OCI-LY3 (cell line): ENCODE data around the gene TP53AIP1.

Experiments
- EZH2phosphoT487 ChIP-seq: fragments of 200-600 bp; shearing (Covaris generic); IDR thresholded peaks from 2 replicates; pipeline ENCODE4 v1.6.1; 2018; ENCODE audit warnings: antibody characterized with exemption, mixed run types, low read depth
- TF ChIP-seq, protein P1 (sequence below): fragments of 200-600, 300-600 bp; sonication (generic); IDR thresholded peaks from 2 replicates; pipeline ENCODE4 v1.5.1; 2014; ENCODE audit warnings: antibody characterized with exemption, low read length, low read depth

DNA sequence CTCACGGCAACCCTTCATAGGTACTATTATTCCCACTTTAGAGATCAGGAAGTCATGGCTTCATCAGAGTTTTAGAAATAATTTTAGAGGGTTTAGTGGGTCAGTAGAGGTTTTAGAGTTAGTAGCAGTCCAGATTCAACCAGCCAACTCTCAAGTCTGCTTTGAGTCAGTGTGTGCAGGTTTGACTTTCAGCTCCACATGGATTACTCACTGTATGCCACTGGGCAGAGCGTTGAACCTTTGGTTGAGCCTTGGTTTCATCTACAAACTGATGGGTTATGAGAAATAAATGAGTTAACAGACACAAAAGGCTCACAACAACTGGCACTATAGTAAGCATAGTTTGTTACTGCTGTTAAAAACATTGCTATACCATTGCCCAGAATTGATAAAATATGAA is 19.0 kb upstream of the TP53AIP1 start:
- TF ChIP-seq, protein P1, sequence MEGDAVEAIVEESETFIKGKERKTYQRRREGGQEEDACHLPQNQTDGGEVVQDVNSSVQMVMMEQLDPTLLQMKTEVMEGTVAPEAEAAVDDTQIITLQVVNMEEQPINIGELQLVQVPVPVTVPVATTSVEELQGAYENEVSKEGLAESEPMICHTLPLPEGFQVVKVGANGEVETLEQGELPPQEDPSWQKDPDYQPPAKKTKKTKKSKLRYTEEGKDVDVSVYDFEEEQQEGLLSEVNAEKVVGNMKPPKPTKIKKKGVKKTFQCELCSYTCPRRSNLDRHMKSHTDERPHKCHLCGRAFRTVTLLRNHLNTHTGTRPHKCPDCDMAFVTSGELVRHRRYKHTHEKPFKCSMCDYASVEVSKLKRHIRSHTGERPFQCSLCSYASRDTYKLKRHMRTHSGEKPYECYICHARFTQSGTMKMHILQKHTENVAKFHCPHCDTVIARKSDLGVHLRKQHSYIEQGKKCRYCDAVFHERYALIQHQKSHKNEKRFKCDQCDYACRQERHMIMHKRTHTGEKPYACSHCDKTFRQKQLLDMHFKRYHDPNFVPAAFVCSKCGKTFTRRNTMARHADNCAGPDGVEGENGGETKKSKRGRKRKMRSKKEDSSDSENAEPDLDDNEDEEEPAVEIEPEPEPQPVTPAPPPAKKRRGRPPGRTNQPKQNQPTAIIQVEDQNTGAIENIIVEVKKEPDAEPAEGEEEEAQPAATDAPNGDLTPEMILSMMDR: no peak
- TF ChIP-seq EZH2phosphoT487: no peak
